Neuronal stem cell (in vitro differentiated cells): ENCODE measurements around the gene RBM4. TPM values are rescaled to one million over a fixed set of nuclear protein-coding genes. Genes with fewer than 3 reads are reported as not detected.
"Not testable (repeated sequence)": the region's sequence is repeated elsewhere in the genome, so short reads cannot be mapped to it uniquely, and the experiment has no call there.

ENCODE experiments used
- DNase-seq: peaks from one replicate; pipeline ENCODE4 v3.0.0-alpha.2; 2013; ENCODE audit warnings: low spot score
- H2AFZ ChIP-seq: one replicate; pipeline ENCODE4 v1.6.1; 2013; ENCODE audit warnings: mild to moderate bottlenecking, low read length, inconsistent platforms
- H2AK5ac ChIP-seq: 2 replicates; pipeline ENCODE4 v1.6.1; 2013; ENCODE audit warnings: low read depth, mild to moderate bottlenecking, inconsistent platforms, low read length, moderate library complexity, mixed read lengths
- H2BK120ac ChIP-seq: 2 replicates; pipeline ENCODE4 v1.6.1; 2013; ENCODE audit warnings: low read depth, mild to moderate bottlenecking, inconsistent platforms, low read length, moderate library complexity, mixed read lengths
- H2BK12ac ChIP-seq: one replicate; pipeline ENCODE4 v1.6.1; 2013; ENCODE audit warnings: low read length, inconsistent platforms
- H2BK15ac ChIP-seq: 2 replicates; pipeline ENCODE4 v1.6.1; 2013; ENCODE audit warnings: mild to moderate bottlenecking, low read length, inconsistent platforms, mixed read lengths
- H2BK5ac ChIP-seq: one replicate; pipeline ENCODE4 v1.6.1; 2013; ENCODE audit warnings: inconsistent platforms, mild to moderate bottlenecking, low read length, moderate library complexity
- H3K14ac ChIP-seq: one replicate; pipeline ENCODE4 v1.6.1; 2013; ENCODE audit warnings: low read length, inconsistent platforms
- H3K18ac ChIP-seq: 2 replicates; pipeline ENCODE4 v1.6.1; 2013; ENCODE audit warnings: low read length, inconsistent platforms
- H3K23ac ChIP-seq: 2 replicates; pipeline ENCODE4 v1.6.1; 2013; ENCODE audit warnings: low read depth, mild to moderate bottlenecking, mixed read lengths, low read length, inconsistent platforms; ENCODE audit not compliant: poor library complexity
- H3K27ac ChIP-seq: replicated peaks from 3 replicates; pipeline ENCODE4 v1.5.1; 2013; ENCODE audit warnings: low read length, inconsistent platforms
- H3K27me3 ChIP-seq, 3 experiments: 2 replicates each; pipeline ENCODE4 v1.6.1; 2013; ENCODE audit warnings: low read length in 3 of 3, mild to moderate bottlenecking in 2 of 3, inconsistent platforms in 1 of 3, low read depth in 1 of 3, mixed read lengths in 1 of 3, moderate library complexity in 1 of 3; ENCODE audit not compliant: control insufficient read depth in 3 of 3, insufficient read depth in 3 of 3
- H3K36me3 ChIP-seq, 2 donors: replicated peaks in 1 of 2; 2 replicates each; pipeline ENCODE4 v1.6.1; 2013; ENCODE audit warnings: low read length in 2 of 2; ENCODE audit not compliant: control insufficient read depth in 2 of 2, insufficient read depth in 2 of 2
- H3K4ac ChIP-seq: 2 replicates; pipeline ENCODE4 v1.6.1; 2013; ENCODE audit warnings: inconsistent platforms, mild to moderate bottlenecking, low read length, moderate library complexity
- H3K4me1 ChIP-seq, 2 donors: 1 replicate in 1 of 2; 2 replicates in 1 of 2; pipeline ENCODE4 v1.6.1; 2013; ENCODE audit warnings: low read length in 2 of 2, low read depth in 1 of 2; ENCODE audit not compliant: control insufficient read depth in 2 of 2, insufficient read depth in 1 of 2
- H3K4me2 ChIP-seq: one replicate; pipeline ENCODE4 v1.6.1; 2013; ENCODE audit warnings: mild to moderate bottlenecking, low read length, inconsistent platforms; ENCODE audit not compliant: insufficient read depth, poor library complexity, severe bottlenecking
- H3K4me3 ChIP-seq, 2 donors: 2 replicates each; pipeline ENCODE4 v1.5.1; 2013; ENCODE audit warnings: low read length in 2 of 2, mild to moderate bottlenecking in 2 of 2, inconsistent platforms in 1 of 2, moderate library complexity in 1 of 2
- H3K79me1 ChIP-seq: one replicate; pipeline ENCODE4 v1.6.1; 2013; ENCODE audit warnings: low read depth, mild to moderate bottlenecking, inconsistent platforms, low read length, moderate library complexity
- H3K9ac ChIP-seq: one replicate; pipeline ENCODE4 v1.6.1; 2013; ENCODE audit warnings: mild to moderate bottlenecking, low read depth, low read length, inconsistent platforms; ENCODE audit not compliant: poor library complexity
- H3K9me3 ChIP-seq, 2 donors: replicated peaks in 1 of 2; 2 replicates each; pipeline versions ENCODE3 to v1.6.1; 2013; ENCODE audit warnings: low read length in 2 of 2, mild to moderate bottlenecking in 2 of 2, inconsistent platforms in 1 of 2, low read depth in 1 of 2, mixed read lengths in 1 of 2, moderate library complexity in 1 of 2; ENCODE audit not compliant: control insufficient read depth in 2 of 2, insufficient read depth in 1 of 2
- H4K8ac ChIP-seq: one replicate; pipeline ENCODE4 v1.6.1; 2013; ENCODE audit warnings: low read depth, mild to moderate bottlenecking, inconsistent platforms, low read length, moderate library complexity
- H4K91ac ChIP-seq: one replicate; pipeline ENCODE4 v1.6.1; 2013; ENCODE audit warnings: low read length, low read depth, mild to moderate bottlenecking, inconsistent platforms; ENCODE audit not compliant: poor library complexity
- WGBS, 2 donors: extraction: QIAGEN DNeasy Blood & Tissue Kit; methylation state at CpG; one replicate each; pipeline ENCODE4 v1.1.7; 2013; ENCODE audit warnings: missing lambda C conversion rate in 2 of 2, mixed read lengths in 1 of 2; ENCODE audit not compliant: insufficient read length in 2 of 2, insufficient replicate concordance in 1 of 2; ENCODE audit errors: extremely low coverage in 2 of 2; 5-methylcytosine and 5-hydroxymethylcytosine counted together
- polyA plus RNA-seq, 2 experiments: library from polyadenylated mRNA; stranded (reverse); fragments of 200-250 nt; gene quantifications; one replicate each; pipeline ENCODE4 v1.2.3, GENCODE V29; 2013

RBM4 gene
- 112 TPM for polyA plus RNA-seq (2013, experiment 1 of 2)
- polyA plus RNA-seq (2013, experiment 2 of 2) = 115 TPM

- peak; percentile 100 for DNase-seq
- H2AK5ac ChIP-seq = peak within 1 kb of the TSS; percentile 40
- H3K9me3 ChIP-seq = no peaks in the 10 kb centered on the region
- peaks cover 12 to 32% of the 10 kb centered on the region in 2 donors for H3K4me1 ChIP-seq
- WGBS, 2 donors = no CpG with 5 or more reads among the region's 63 CpGs
- no peak within 1 kb of the TSS for H2BK120ac ChIP-seq
- H4K8ac ChIP-seq = no peak within 1 kb of the TSS
- peak within 1 kb of the TSS; percentile 58 for H3K18ac ChIP-seq
- no peak within 1 kb of the TSS for H3K14ac ChIP-seq
- no peak within 1 kb of the TSS for H2BK15ac ChIP-seq
- H3K36me3 ChIP-seq = peaks cover 20 to 75% of the 10 kb centered on the region in 2 donors
- H3K9ac ChIP-seq = peak within 1 kb of the TSS; percentile 90
- H2AFZ ChIP-seq = peak within 1 kb of the TSS; percentile 83
- peak within 1 kb of the TSS; percentile 93 for H3K4me3 ChIP-seq
- peak within 1 kb of the TSS; percentile 1 for H3K23ac ChIP-seq
- H3K79me1 ChIP-seq = no peaks in the 10 kb centered on the region
- no peak within 1 kb of the TSS for H3K4ac ChIP-seq
- H3K4me2 ChIP-seq = peak within 1 kb of the TSS; percentile 78
- H2BK12ac ChIP-seq = no peak within 1 kb of the TSS
- no peaks in the 10 kb centered on the region for H3K27me3 ChIP-seq
- H2BK5ac ChIP-seq = no peak within 1 kb of the TSS
- H4K91ac ChIP-seq = no peak within 1 kb of the TSS
- H3K27ac ChIP-seq = peak within 1 kb of the TSS; percentile 79
These were observed at the start of gene RBM4 for GRCh38 chr11:66638177-66639065. Gene RBM4, plus strand, starts transcription at chr11:66638703. Its CDS starts 1,009 bp downstream, at chr11:66639712.

- WGBS, 2 donors = no CpG with 5 or more reads among the region's 2 CpGs
- not testable (repeated sequence) for H3K27ac ChIP-seq, H2AK5ac ChIP-seq, H3K4ac ChIP-seq, H2BK5ac ChIP-seq, H2BK12ac ChIP-seq, H3K27me3 ChIP-seq, H3K9ac ChIP-seq, H4K91ac ChIP-seq, H3K4me3 ChIP-seq, H4K8ac ChIP-seq, DNase-seq, H2BK120ac ChIP-seq, H2AFZ ChIP-seq, H2BK15ac ChIP-seq, H3K14ac ChIP-seq, H3K18ac ChIP-seq, H3K36me3 ChIP-seq, H3K79me1 ChIP-seq, H3K23ac ChIP-seq, H3K4me2 ChIP-seq
- Histone ChIP-seq H3K4me1 (peaks cover 5 to 11% of the 10 kb centered on the region in 2 donors), H3K9me3 (peaks cover 19 to 21% of the 10 kb centered on the region in 2 donors)
These were observed 49.2 kb upstream of the RBM4 start for GRCh38 chr11:66589315-66589714.

GRCh38 chr11:66589996-66590675, 48.4 kb upstream of the RBM4 start:
- H2BK5ac ChIP-seq = no peak overlapping the region
- peaks cover 8 to 11% of the 10 kb centered on the region in 2 donors for H3K4me1 ChIP-seq
- H3K23ac ChIP-seq = no peak overlapping the region
- H3K27me3 ChIP-seq = no peaks in the 10 kb centered on the region
- no peak overlapping the region for H2BK15ac ChIP-seq
- H3K36me3 ChIP-seq = no peaks in the 10 kb centered on the region
- H3K14ac ChIP-seq = no peak overlapping the region
- H3K4me3 ChIP-seq = no peak overlapping the region
- no CpG with 5 or more reads among the region's 7 CpGs for WGBS, 2 donors
- no peak overlapping the region for H3K18ac ChIP-seq
- H2AFZ ChIP-seq = no peak overlapping the region
- H4K8ac ChIP-seq = no peak overlapping the region
- no peak for DNase-seq
- H3K27ac ChIP-seq = no peak overlapping the region
- no peak overlapping the region for H3K4ac ChIP-seq
- peaks cover 4% of the 10 kb centered on the region for H3K79me1 ChIP-seq
- H2BK12ac ChIP-seq = no peak overlapping the region
- no peak overlapping the region for H3K9ac ChIP-seq
- H2BK120ac ChIP-seq = no peak overlapping the region
- no peak overlapping the region for H2AK5ac ChIP-seq
- peaks cover 19 to 21% of the 10 kb centered on the region in 2 donors for H3K9me3 ChIP-seq
- no peak overlapping the region for H4K91ac ChIP-seq
- no peak overlapping the region for H3K4me2 ChIP-seq

DNA sequence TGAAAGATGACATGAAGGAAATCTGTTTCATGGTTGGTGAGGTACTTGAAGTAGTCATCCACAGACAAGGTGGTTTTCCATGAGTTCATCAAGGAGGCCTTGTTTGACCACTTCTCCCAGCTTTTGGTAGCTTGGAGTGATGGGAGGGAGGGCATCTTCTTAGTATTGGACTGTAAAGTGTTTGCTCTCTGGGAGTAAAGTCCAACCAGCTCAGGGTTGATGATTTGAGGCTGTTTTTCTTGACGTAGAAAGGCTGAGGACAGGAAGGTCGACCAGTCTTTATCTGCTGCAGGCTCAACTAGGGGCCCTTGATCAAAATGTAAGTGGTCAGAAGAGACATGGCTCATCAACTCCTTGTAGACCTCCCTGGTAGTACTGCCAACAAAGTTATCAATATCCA, 47.3 kb upstream of the RBM4 start:
- Histone ChIP-seq H3K9ac (no peak overlapping the region), H3K4ac (no peak overlapping the region), H3K23ac (no peak overlapping the region), H2BK15ac (no peak overlapping the region), H3K18ac (no peak overlapping the region), H3K9me3 (peaks cover 19 to 21% of the 10 kb centered on the region in 2 donors), H3K4me2 (no peak overlapping the region), H3K36me3 (peaks cover 0 to 6% of the 10 kb centered on the region in 2 donors), H3K27ac (no peak overlapping the region), H3K4me3 (no peak overlapping the region), H2AK5ac (no peak overlapping the region), H2BK12ac (no peak overlapping the region), H3K27me3 (no peaks in the 10 kb centered on the region), H2BK120ac (no peak overlapping the region), H2BK5ac (no peak overlapping the region), H3K14ac (no peak overlapping the region), H4K91ac (no peak overlapping the region), H2AFZ (no peak overlapping the region), H4K8ac (no peak overlapping the region), H3K79me1 (peaks cover 4% of the 10 kb centered on the region), H3K4me1 (peaks cover 11 to 16% of the 10 kb centered on the region in 2 donors)
- no CpG with 5 or more reads among the region's 2 CpGs for WGBS, 2 donors
- no peak for DNase-seq
